NB4 (cell line): Measurements from ENCODE around the gene NRL.

ENCODE experiments used
- CTCF ChIP-seq: IDR thresholded peaks from one replicate; pipeline ENCODE4 v1.5.1; 2012; ENCODE audit warnings: low read depth, low read length
- POLR2A ChIP-seq: IDR thresholded peaks from 2 replicates; pipeline ENCODE4 v1.6.1; 2011; ENCODE audit warnings: mild to moderate bottlenecking; ENCODE audit not compliant: insufficient read length; ENCODE audit errors: extremely low read depth

DNA sequence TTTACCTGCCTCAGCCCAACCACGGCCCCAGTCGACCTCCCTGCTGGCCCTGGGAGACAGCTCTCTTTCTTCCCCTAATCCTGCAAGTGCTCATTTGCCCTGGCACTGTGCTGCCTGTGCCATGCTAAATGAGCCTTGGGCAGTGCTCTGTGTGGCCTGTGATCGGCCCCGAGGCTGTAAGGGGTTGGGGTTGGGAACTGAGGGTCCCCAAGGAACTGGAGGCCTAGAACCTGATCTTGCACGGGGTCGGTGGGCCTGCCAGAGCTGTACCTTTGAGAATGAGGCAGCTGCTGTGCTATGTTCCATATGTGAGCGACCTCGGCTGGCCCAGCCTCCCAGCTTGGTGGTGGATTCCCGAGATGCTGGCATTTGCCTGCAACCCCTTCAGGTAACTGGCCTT lies 35.3 kb upstream of the NRL start:
- no peak for TF ChIP-seq CTCF
- no peak for TF ChIP-seq POLR2A
